ENCODE measurements around the gene CCDC191.

Gene CCDC191

DNA sequence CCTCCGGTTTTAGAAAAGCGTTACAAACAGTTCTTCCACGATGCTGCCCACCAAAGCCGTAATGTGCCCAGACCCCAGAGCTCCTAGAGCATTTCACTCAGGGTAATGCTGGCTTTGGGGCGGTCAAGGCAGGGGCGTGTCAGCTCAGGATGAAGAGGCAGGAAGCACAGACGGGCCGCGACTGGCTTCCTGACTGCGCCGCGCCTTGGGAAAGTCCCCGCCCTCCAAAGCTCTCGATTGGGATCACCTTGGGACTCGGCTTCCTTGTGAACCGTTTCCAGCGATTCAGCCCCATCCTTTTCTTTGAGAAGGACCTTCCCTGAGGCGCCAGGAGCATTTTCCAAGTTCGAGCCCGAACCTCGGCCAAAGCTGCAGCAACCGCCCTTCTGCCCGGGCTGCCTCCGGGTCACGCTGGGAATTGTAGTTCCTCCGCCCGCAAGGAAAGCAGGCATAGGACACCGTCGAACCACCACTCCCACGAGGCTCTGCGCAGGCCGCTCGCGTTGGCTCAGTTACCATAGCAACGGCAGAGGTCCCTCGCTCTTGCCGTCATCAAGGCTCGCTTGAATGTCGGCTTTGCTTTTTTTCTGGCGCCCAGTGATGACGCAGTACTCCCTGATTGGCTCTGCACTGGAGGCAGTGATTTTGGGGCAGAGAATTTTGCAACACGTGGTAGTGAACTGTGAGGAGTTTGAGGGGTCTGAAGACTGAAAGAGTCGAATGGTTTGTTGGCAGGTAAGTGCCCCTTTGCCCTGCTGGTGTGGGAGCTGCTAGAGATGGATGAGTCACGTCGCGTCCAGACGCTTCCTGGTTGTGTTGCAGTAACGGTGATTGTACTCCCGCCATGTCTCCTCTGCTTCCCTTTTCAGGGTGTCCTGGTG, at the start of gene CCDC191, which contains the start of gene QTRT2:
Gene CCDC191 (minus strand): TSS at position 397 of the 881 bp plus-strand sequence. CDS start 60 bp downstream, at position 337.
Gene QTRT2 (plus strand): TSS at position 608 of the 881 bp plus-strand sequence. CDS start 8,521 bp downstream, outside the sequence.
- peak; percentile 89 for DNase-seq (ENCODE audit: low read depth)

DNA sequence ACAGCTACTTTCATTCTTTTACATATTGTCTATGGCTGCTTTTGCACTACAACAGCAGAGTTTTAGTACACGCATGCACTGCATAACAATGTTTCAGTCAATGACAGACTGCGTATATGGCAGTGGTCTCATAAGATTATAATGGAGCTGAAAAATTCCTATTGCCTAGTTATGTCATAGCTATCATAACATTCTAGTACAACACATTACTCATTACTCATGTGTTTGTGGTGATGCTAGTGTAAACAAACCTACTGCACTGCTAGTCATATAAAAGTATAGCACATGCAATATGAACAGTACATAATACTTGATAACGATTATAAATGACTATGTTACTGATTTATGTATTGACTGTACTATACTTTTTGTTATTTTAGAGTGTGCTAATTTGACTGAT, 48.1 kb upstream of the CCDC191 start:
- DNase-seq (ENCODE audit: low read depth): no peak

DNA sequence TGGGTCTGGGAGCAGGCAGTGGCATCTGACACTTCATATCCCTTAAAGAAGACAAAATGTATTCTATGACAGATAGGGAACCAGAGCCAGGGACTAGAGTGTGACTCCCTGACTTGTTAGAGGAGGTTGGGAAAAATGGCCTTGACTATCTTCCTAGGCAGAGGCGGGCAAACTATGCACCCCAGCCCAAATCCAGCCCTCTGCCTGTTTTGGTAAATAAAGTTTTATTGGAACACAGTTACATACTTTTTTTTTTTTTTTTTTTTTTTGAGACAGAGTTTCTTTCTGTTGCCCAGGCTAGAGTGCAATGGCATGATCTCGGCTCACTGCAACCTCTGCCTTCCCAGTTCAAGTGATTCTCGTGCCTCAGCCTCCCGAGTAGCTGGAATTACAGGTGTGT, 47.5 kb upstream of the CCDC191 start:
- DNase-seq (ENCODE audit: low read depth): no peak

- no peak for DNase-seq (ENCODE audit: low read depth)
Measured at GRCh38 chr3:114103181-114103580, 46.9 kb upstream of the CCDC191 start.

GRCh38 chr3:114101101-114101500, 44.8 kb upstream of the CCDC191 start:
- DNase-seq (ENCODE audit: low read depth): no peak

DNA sequence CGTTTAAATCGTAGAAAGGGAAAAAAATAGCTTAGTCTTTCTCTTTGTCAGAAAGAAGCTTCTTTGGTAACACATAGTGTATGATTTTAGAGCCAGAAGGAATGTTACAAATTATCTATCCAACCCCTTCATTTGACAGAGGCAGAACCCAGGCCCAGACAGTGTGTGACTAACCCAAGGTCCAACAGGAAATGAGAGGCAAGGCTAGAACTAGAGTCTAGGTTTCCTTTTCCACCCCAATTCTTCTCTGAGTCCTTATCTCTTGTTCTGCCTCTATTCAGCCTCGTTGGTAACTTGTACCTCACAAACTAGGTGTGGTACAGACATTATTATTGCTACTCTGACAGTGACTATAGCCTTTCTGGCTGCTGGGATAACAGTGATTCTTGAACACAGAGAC, 39.5 kb upstream of the CCDC191 start:
- DNase-seq (ENCODE audit: low read depth): no peak

- no peak for DNase-seq (ENCODE audit: low read depth)
Measured at GRCh38 chr3:114093596-114093995, 37.3 kb upstream of the CCDC191 start.

- DNase-seq (ENCODE audit: low read depth): no peak
Measured at GRCh38 chr3:114093016-114093380, 36.7 kb upstream of the CCDC191 start.

DNA sequence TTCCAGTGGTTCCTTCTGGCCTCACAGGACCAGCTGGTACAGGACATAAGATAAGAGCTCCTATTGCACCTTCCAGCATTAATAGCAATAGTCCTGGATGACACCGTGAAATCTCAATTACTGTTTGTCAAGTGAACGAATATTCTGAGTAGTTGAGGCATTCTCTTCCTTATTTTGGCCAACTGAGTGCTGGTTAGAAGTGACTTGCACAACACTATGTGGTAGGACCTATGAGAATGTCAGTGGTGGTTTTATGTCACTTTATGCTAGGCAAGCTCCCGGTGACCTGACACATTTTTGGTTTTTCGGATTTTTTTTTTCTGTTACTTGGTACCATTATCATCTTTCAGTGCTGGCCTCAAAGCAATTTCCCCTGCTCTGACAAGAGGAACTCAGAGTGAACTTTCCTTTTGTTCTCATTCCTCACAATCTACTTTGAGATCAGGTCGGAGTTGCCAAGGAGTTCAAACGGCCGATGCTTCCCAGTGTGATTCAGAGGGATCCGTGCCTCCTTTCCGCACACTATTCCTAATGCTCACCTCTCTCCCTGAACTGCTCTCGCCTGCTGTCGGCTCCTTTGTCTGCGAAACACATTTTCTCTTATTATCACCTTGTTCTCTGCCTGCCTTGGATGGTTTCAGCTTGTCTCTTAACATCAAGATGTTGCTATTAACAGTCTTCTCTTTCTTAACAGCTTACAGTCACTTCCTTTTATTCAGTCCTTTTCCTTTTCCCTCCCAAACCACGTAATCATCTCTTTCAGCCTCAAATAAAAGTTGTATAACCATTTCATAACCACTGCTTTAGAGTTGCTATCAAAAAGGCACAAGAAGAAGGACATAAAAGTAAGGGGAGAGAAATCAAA, 36.1 kb upstream of the CCDC191 start:
- no peak for DNase-seq (ENCODE audit: low read depth)

DNA sequence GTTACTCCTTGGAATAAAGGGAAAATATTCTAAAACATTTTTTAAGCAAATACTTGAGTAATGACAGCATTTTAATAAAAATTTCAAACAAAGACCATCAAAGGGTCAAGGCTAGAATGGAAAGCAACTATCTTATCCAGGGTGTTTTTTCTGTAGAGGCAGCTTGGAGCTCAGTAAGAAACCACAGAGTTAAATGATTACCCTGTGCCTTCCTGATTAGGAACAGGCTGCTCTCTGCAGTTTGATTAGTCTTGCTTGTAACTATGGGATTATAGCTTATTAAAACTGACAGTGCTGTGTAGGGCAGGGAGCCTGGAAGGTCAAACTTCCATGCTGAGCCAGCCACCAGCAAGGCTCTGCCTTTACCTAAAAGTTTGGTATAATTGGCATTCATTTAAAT, 33.3 kb upstream of the CCDC191 start:
- no peak for DNase-seq (ENCODE audit: low read depth)

GRCh38 chr3:114086356-114086755, 30.0 kb upstream of the CCDC191 start:
- no peak for DNase-seq (ENCODE audit: low read depth)

GRCh38 chr3:114083112-114083511, 26.8 kb upstream of the CCDC191 start:
- no peak for DNase-seq (ENCODE audit: low read depth)

GRCh38 chr3:114081037-114081436, 24.7 kb upstream of the CCDC191 start:
- no peak for DNase-seq (ENCODE audit: low read depth)

GRCh38 chr3:114080201-114080600, 23.9 kb upstream of the CCDC191 start:
- no peak for DNase-seq (ENCODE audit: low read depth)

DNA sequence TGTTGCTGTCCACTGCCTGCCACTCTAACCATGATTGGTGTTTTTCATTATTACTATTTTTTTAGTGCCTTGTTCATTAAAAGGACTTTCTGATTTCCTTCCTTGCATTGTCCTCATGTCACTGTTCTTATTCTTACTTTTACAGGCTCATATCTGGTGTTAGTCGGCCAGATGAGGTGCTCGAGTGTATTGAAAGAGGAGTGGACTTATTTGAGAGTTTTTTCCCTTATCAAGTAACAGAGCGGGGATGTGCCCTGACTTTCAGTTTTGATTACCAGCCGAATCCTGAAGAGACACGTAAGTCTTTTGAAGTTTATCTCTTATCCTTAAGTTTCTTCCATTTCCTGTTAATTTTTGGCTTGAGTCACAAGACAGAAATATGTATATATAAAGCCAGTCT, 23.4 kb upstream of the CCDC191 start:
- DNase-seq (ENCODE audit: low read depth): no peak

GRCh38 chr3:114078126-114078525, 21.8 kb upstream of the CCDC191 start:
- no peak for DNase-seq (ENCODE audit: low read depth)

DNA sequence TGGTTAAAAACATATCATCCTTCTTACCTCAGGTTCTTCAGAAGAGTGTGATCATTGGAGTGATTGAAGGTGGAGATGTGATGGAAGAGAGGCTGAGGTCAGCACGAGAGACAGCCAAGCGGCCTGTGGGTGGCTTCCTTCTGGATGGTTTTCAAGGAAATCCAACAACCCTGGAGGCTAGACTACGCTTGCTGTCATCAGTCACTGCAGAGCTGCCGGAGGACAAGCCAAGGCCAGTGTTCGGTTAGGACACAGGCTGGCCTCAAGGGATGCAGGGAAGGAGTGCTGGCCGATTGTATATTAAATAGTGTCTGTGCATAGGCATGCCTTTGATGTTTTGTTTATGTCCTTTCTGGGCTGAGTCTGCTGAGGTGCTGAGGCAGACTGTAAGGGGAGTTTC, 20.4 kb upstream of the CCDC191 start:
- no peak for DNase-seq (ENCODE audit: low read depth)

DNA sequence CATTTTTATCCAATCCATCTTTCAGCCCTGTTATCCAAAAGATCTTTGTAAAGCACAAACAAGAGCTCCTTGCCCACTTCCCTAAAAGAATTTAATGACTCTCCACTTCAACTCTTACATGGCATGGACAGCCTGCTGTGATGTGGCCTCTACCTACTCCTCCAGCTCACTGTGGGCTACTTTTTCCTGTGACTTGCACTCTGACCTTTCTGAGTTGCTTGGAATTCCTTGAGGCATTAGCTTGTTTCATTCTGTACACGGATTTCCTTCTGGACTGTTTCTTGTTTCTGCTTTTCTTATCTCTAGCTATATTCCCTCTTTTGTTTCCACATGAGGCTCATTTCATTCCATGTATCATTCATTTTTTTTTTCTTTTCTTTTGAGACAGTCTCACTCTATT, 15.5 kb upstream of the CCDC191 start:
- DNase-seq (ENCODE audit: low read depth): no peak

- no peak for DNase-seq (ENCODE audit: low read depth)
Measured at GRCh38 chr3:114068336-114068735, 12.0 kb upstream of the CCDC191 start.

GRCh38 chr3:114067804-114068203, 11.5 kb upstream of the CCDC191 start:
- no peak for DNase-seq (ENCODE audit: low read depth)

DNA sequence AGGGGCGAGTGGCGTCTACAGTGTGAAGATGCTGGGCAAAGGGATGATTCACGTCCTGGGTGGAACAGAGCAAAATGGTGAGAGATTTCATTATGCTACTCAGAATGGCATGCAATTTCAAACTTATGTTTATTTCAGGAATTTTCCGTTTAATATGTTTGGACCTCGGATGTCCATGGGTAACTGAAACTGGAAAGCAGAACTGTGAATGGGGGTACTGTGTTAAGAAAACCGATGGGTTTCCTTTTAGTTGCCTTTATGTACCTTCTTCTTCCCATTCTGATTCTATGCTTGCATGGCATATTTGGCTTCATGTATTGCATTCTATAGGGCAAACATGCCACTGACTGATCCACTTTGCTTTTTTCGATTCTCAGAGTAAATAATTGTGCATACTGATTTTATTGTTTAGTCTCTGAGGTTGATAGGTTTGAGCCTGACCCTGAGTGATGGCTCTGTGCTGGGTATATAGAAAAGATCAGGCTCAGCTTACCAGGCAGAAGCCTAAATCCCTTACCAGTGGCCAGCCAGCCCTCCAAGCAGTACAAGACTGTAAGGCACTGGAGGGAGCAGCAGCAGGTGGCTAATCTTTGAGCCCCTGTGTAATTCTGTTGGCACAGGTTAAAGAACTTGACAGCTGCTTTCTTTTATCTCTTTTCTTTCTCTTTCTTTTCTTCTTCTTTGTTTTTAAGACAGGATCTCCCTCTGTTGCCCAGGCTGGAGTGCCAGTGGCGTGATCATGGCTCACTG, 4.8 kb upstream of the CCDC191 start:
- DNase-seq (ENCODE audit: low read depth): no peak

DNA sequence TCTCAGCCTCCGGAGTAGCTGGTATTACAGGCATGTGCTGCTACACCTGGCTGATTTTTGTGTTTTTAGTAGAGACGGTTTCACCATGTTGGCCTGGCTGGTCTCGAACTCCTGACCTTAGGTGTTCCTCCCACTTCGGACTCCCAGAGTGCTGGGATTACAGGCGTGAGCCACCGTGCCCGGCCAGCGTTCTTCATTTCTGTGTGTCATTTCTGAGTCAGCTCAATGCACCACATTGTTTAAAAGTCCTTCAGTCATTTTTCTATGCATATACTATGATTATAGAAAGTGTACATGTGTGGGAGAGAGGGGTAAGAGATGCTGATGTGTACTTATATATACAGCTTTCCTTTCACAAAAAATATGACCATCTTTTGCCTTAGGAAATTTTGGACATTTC, 2.3 kb upstream of the CCDC191 start:
- no peak for DNase-seq (ENCODE audit: low read depth)
